Esophagus muscularis mucosa (tissue), 4 donors: ENCODE results near the gene HS6ST2. TPM values are rescaled to one million over a fixed set of nuclear protein-coding genes. Genes with fewer than 3 reads are reported as not detected.

ENCODE experiments used
- DNase-seq: peaks from one replicate; pipeline ENCODE4 v3.0.0-alpha.2; 2017; ENCODE audit errors: extremely low spot score
- H3K27ac ChIP-seq, 4 donors: fragments of 200-600 bp; sonication (generic); replicated peaks in 1 of 4; 1 replicate in 3 of 4; 2 replicates in 1 of 4; pipeline ENCODE4 v1.5.1; 2016 to 2019; ENCODE audit warnings: mild to moderate bottlenecking in 1 of 4
- H3K27me3 ChIP-seq, 4 donors: fragments of 200-600 bp; sonication (generic); one replicate each; pipeline versions ENCODE4 v1.5.1 to v1.6.0; 2016 to 2019
- H3K36me3 ChIP-seq, 4 donors: fragments of 200-600 bp; sonication (generic); one replicate each; pipeline ENCODE4 v1.5.1; 2016 to 2019
- H3K4me1 ChIP-seq, 4 donors: fragments of 200-600 bp; sonication (generic); one replicate each; pipeline ENCODE4 v1.5.1; 2016 to 2019
- H3K4me3 ChIP-seq, 4 donors: fragments of 200-600 bp; sonication (generic); 1 replicate in 2 of 4; 2 replicates in 2 of 4; pipeline ENCODE4 v1.5.1; 2016 to 2019; ENCODE audit warnings: mild to moderate bottlenecking in 4 of 4, moderate library complexity in 1 of 4
- H3K9me3 ChIP-seq, 4 donors: fragments of 200-600 bp; sonication (generic); 1 replicate in 3 of 4; 2 replicates in 1 of 4; pipeline ENCODE4 v1.5.1; 2016 to 2019
- CTCF ChIP-seq, 3 experiments: fragments of 200-600 bp in 2 of 3; fragments of 450-650 bp in 1 of 3; sonication (generic) in 2 of 3; IDR thresholded peaks; one replicate each; pipeline ENCODE4 v1.5.1; 2017 to 2019; ENCODE audit warnings: antibody characterized with exemption in 3 of 3, mild to moderate bottlenecking in 2 of 3, moderate library complexity in 1 of 3
- EP300 ChIP-seq: sonication (generic); formaldehyde crosslinking; IDR thresholded peaks from one replicate; pipeline ENCODE4 v1.6.1; 2017; ENCODE audit warnings: antibody characterized with exemption
- POLR2A ChIP-seq: fragments of 450-650 bp; IDR thresholded peaks from one replicate; pipeline ENCODE4 v1.6.1; 2017; ENCODE audit warnings: antibody characterized with exemption, moderate library complexity, mild to moderate bottlenecking, low read depth
- POLR2AphosphoS5 ChIP-seq, 2 donors: sonication (generic); formaldehyde crosslinking; IDR thresholded peaks; one replicate each; pipeline ENCODE4 v1.6.1; 2017; ENCODE audit warnings: antibody characterized with exemption in 2 of 2
- WGBS: methylation state at CpG from one replicate; pipeline ENCODE4 v1.1.5; 2018; 5-methylcytosine and 5-hydroxymethylcytosine counted together
- intact Hi-C: fragments of 100-400 bp; cut with DNase I; formaldehyde crosslinking; loops from one replicate; pipeline ENCODE4 v1.15.1; 2023
- total RNA-seq, 4 donors: library from RNA; depleted of rRNA; stranded (reverse); fragments of >200 nt; gene quantifications; one replicate each; pipeline versions ENCODE4 v1.1.0 to v1.2.1, GENCODE V29; 2016

HS6ST2 gene
- total RNA-seq, 4 donors from 2014 or later, result 0.29 to 0.99 TPM; not detected in 2

GRCh38 chrX:132956421-132957210 lies 1.8 kb downstream of the HS6ST2 start:
- Histone ChIP-seq H3K27ac (no peak overlapping the region), H3K36me3 (no peaks in the 10 kb centered on the region), H3K4me3 (peak overlapping the region; percentile 52 to 61 (median 54)), H3K4me1 (peaks cover 10 to 33% (median 26%) of the 10 kb centered on the region in 4 donors), H3K27me3 (peaks cover 0 to 41% (median 11%) of the 10 kb centered on the region in 4 donors), H3K9me3 (no peaks in the 10 kb centered on the region)
- DNase-seq, result no peak
- TF ChIP-seq EP300, result no peak
- TF ChIP-seq POLR2AphosphoS5 (IDR thresholded peaks at IDR 0.05), result no peak
- TF ChIP-seq CTCF (IDR thresholded peaks at IDR 0.05), result no peak
- no peak for TF ChIP-seq POLR2A
- 27% methylated on average over 24 of the region's 83 CpGs for WGBS
- intact Hi-C loops, result no loop called here

- peaks cover 0 to 41% (median 7%) of the 10 kb centered on the region in 4 donors for H3K27me3 ChIP-seq
- H3K9me3 ChIP-seq, result no peaks in the 10 kb centered on the region
- peak overlapping the region in 1 of 4 donors; percentile 54 for H3K4me3 ChIP-seq
- intact Hi-C loops, result no loop called here
- H3K27ac ChIP-seq, result no peak overlapping the region
- TF ChIP-seq EP300 (no peak), POLR2AphosphoS5 (IDR thresholded peaks at IDR 0.05) (no peak), POLR2A (no peak), CTCF (IDR thresholded peaks at IDR 0.05) (no peak)
- 39% methylated on average over 11 of the region's 11 CpGs for WGBS
- H3K4me1 ChIP-seq, result peaks cover 10 to 33% (median 26%) of the 10 kb centered on the region in 4 donors
- no peak for DNase-seq
- no peaks in the 10 kb centered on the region for H3K36me3 ChIP-seq
Observed at GRCh38 chrX:132955690-132956089, 2.7 kb downstream of the HS6ST2 start.

GRCh38 chrX:132954323-132954722 lies 4.1 kb downstream of the HS6ST2 start:
- Histone ChIP-seq H3K36me3 (no peaks in the 10 kb centered on the region), H3K27me3 (peaks cover 0 to 30% (median 6%) of the 10 kb centered on the region in 4 donors), H3K4me1 (peaks cover 10 to 33% (median 26%) of the 10 kb centered on the region in 4 donors), H3K27ac (no peak overlapping the region), H3K9me3 (no peaks in the 10 kb centered on the region), H3K4me3 (no peak overlapping the region)
- no peak for TF ChIP-seq EP300
- no peak for TF ChIP-seq POLR2AphosphoS5 (IDR thresholded peaks at IDR 0.05)
- TF ChIP-seq POLR2A, result no peak
- TF ChIP-seq CTCF (IDR thresholded peaks at IDR 0.05), result no peak
- 87% methylated on average over 3 of the region's 3 CpGs for WGBS
- intact Hi-C loops, result no loop called here
- no peak for DNase-seq

GRCh38 chrX:132953354-132953753 lies 5.1 kb downstream of the HS6ST2 start:
- no peak for DNase-seq
- TF ChIP-seq POLR2AphosphoS5 (IDR thresholded peaks at IDR 0.05), result no peak
- no peak for TF ChIP-seq EP300
- no peak for TF ChIP-seq POLR2A
- TF ChIP-seq CTCF (IDR thresholded peaks at IDR 0.05), result no peak
- no peaks in the 10 kb centered on the region for H3K9me3 ChIP-seq
- WGBS, result 48% methylated on average over 7 of the region's 7 CpGs
- intact Hi-C loops, result no loop called here
- peaks cover 8 to 26% (median 22%) of the 10 kb centered on the region in 4 donors for H3K4me1 ChIP-seq
- no peak overlapping the region for H3K27ac ChIP-seq
- peaks cover 0 to 20% (median 2%) of the 10 kb centered on the region in 4 donors for H3K27me3 ChIP-seq
- no peak overlapping the region for H3K4me3 ChIP-seq
- H3K36me3 ChIP-seq, result no peaks in the 10 kb centered on the region
